ENCODE results near the gene ISLR. TPM values are rescaled to one million over a fixed set of nuclear protein-coding genes. Genes with fewer than 3 reads are reported as not detected.

The ISLR gene
- total RNA-seq, 1 donor, result 106 TPM

DNA sequence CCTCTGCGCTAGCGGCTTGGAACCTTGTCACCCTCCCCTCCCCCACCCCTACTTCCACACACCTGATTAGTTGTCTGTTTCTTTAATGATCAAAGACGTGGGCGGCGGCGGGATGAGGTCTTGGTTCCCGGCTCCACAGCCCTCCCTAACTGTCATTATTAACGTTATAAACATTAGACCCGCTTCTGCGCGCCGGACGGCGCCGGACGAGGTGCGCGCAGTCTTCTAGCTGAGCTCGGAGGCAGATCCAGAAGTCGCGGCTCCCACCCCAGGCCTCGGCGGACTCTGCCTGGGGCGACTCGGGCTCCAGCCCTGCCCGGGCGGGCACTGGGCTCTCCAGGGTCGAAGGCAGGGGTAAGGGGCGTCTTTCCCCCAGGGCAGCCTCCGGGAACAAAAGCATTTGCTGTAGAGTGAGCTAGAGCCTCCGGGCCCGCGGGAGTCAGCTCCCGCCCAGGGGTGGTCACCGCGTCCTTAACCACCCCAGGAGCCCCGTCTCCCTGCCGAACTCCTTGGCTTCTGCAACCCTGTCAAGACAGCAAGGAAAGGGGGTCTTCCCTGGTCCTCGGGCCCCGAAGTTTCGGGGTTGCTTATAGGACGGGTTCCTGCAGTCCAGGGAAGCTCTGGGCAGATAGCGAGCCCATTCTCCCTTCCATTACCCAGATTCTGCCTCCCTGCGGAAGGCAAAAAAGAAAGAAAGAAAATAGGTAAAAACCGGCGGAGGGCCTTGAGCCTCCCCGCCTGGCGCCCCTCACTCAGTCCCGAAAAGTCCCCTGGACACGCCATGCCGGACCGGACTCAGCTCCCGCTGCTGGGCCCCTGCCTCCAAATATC, 45.3 kb upstream of the ISLR start:
- Histone ChIP-seq H2AFZ (ENCODE audit: low read length) (peak overlapping the region; percentile 59), H3K9me3 (ENCODE audit: low read depth, low read length) (no peaks in the 10 kb centered on the region), H4K20me1 (ENCODE audit: insufficient read depth, low read length) (peaks cover 3% of the 10 kb centered on the region), H3K4me3 (ENCODE audit: insufficient read depth, low read length) (peak overlapping the region; percentile 66), H3K36me3 (ENCODE audit: insufficient read depth, low read length) (no peaks in the 10 kb centered on the region), H3K4me1 (ENCODE audit: insufficient read depth, low read length) (peaks cover 9% of the 10 kb centered on the region), H3K4me2 (ENCODE audit: insufficient read depth, low read length) (peak overlapping the region; percentile 84), H3K27me3 (ENCODE audit: insufficient read depth, low read length) (peaks cover 81% of the 10 kb centered on the region), H3K27ac (ENCODE audit: low read depth, low read length) (no peak overlapping the region), H3K79me2 (ENCODE audit: insufficient read depth, low read length) (no peaks in the 10 kb centered on the region)
- TF ChIP-seq, protein P1, sequence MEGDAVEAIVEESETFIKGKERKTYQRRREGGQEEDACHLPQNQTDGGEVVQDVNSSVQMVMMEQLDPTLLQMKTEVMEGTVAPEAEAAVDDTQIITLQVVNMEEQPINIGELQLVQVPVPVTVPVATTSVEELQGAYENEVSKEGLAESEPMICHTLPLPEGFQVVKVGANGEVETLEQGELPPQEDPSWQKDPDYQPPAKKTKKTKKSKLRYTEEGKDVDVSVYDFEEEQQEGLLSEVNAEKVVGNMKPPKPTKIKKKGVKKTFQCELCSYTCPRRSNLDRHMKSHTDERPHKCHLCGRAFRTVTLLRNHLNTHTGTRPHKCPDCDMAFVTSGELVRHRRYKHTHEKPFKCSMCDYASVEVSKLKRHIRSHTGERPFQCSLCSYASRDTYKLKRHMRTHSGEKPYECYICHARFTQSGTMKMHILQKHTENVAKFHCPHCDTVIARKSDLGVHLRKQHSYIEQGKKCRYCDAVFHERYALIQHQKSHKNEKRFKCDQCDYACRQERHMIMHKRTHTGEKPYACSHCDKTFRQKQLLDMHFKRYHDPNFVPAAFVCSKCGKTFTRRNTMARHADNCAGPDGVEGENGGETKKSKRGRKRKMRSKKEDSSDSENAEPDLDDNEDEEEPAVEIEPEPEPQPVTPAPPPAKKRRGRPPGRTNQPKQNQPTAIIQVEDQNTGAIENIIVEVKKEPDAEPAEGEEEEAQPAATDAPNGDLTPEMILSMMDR (IDR thresholded peaks at IDR 0.05; ENCODE audit: extremely low read depth, low read depth, low read length), result no peak
- peak; percentile 82 for DNase-seq (ENCODE audit: insufficient read length, low spot score, missing footprints)

DNA sequence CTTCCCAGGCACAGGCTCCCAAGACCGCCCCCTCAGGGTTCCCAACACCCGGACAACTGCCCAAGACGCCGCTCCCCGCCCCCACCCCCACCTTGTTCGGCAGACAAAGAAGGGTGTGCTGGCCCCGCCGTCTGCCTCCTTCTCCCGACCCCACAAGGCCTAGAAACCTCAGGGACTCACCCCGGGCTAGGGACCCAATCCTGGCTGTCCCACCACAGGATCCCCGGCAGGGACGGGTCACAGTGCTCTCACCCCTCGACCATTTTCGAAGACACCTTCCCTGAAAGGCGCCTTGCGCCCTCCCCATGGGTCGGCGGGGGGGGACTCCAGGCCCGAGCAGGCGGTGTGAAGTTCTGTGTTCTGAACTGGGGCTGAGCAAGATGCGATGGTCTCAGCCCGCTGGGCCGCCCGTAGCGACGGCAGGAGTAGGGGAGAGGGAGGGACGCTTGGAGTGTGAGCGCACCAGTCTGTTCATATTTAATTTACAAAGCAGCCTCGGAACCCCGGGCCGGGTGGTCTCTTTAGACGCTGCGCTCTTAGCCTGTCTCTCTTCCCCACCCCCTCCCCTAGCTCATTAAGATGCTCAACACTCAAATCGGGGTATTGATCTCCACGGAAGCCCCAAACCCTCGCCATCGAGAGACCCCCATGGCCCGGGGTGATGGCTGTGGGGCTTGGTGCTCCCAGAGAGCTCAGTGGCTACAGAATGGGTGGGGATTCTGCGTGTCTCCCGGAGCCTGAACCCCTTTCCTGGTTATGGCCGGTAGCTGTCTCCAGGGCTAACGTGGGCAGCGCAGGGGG, 44.5 kb upstream of the ISLR start:
- Histone ChIP-seq H3K79me2 (ENCODE audit: insufficient read depth, low read length) (no peaks in the 10 kb centered on the region), H3K4me3 (ENCODE audit: insufficient read depth, low read length) (no peak overlapping the region), H3K27me3 (ENCODE audit: insufficient read depth, low read length) (peaks cover 81% of the 10 kb centered on the region), H3K4me2 (ENCODE audit: insufficient read depth, low read length) (no peak overlapping the region), H2AFZ (ENCODE audit: low read length) (no peak overlapping the region), H3K9me3 (ENCODE audit: low read depth, low read length) (peaks cover 2% of the 10 kb centered on the region), H3K27ac (ENCODE audit: low read depth, low read length) (no peak overlapping the region), H3K36me3 (ENCODE audit: insufficient read depth, low read length) (no peaks in the 10 kb centered on the region), H4K20me1 (ENCODE audit: insufficient read depth, low read length) (peaks cover 3% of the 10 kb centered on the region), H3K4me1 (ENCODE audit: insufficient read depth, low read length) (peaks cover 9% of the 10 kb centered on the region)
- DNase-seq (ENCODE audit: insufficient read length, low spot score, missing footprints), result no peak
- TF ChIP-seq, protein P1 (IDR thresholded peaks at IDR 0.05; ENCODE audit: extremely low read depth, low read depth, low read length), result no peak

DNA sequence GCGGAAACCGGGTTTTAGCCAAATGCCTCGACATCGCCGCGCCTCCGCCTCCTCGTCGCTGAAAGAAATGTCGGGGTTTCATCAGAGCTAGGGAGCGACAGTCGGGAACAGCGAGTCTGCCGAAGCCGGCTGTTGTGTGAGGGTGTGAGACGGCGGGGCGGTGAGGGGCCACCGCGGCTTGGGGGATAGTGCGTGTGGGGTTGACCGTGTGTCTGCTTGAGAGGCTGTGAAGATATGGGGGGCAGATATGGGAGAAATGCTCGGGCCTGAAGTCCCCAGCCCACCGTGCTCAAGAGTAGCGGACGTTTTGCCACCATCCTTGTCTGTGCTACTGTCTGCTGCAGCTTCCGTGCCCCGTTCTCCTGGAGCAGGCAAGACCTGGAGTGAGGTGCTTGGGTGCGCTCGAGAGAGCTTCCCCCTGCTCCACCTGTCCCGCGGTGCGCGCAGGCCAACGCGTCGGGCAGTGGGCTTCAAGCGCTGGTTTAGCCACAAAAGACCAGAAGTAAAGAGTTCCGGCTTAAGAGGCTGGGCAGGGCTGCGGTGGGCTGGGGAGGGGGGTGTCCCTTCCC, 43.8 kb upstream of the ISLR start:
- Histone ChIP-seq H3K9me3 (ENCODE audit: low read depth, low read length) (peaks cover 2% of the 10 kb centered on the region), H3K27me3 (ENCODE audit: insufficient read depth, low read length) (peaks cover 81% of the 10 kb centered on the region), H3K36me3 (ENCODE audit: insufficient read depth, low read length) (no peaks in the 10 kb centered on the region), H3K79me2 (ENCODE audit: insufficient read depth, low read length) (no peaks in the 10 kb centered on the region), H2AFZ (ENCODE audit: low read length) (no peak overlapping the region), H4K20me1 (ENCODE audit: insufficient read depth, low read length) (peaks cover 3% of the 10 kb centered on the region), H3K4me1 (ENCODE audit: insufficient read depth, low read length) (peaks cover 9% of the 10 kb centered on the region), H3K27ac (ENCODE audit: low read depth, low read length) (no peak overlapping the region), H3K4me3 (ENCODE audit: insufficient read depth, low read length) (no peak overlapping the region), H3K4me2 (ENCODE audit: insufficient read depth, low read length) (no peak overlapping the region)
- peak; percentile 85 for DNase-seq (ENCODE audit: insufficient read length, low spot score, missing footprints)
- TF ChIP-seq, protein P1 (IDR thresholded peaks at IDR 0.05; ENCODE audit: extremely low read depth, low read depth, low read length), result no peak
